K562 (cell line): ENCODE results near the gene NEDD9. TPM values are rescaled to one million over a fixed set of nuclear protein-coding genes. Genes with fewer than 3 reads are reported as not detected.
A peak's percentile ranks its signal among the peaks of the same experiment; 100 is the strongest.

Source experiments
- ATF7 ChIP-seq: fragments of 450-650 bp; IDR thresholded peaks from 2 replicates; pipeline ENCODE4 v1.7.1; 2014; ENCODE audit warnings: mild to moderate bottlenecking, moderate library complexity
- EGR1 ChIP-seq: fragments of 450-650 bp; conservative IDR thresholded peaks from 2 replicates; pipeline ENCODE4 v1.6.1; 2017; ENCODE audit warnings: mild to moderate bottlenecking
- JUND ChIP-seq, 2 experiments: IDR thresholded peaks; 2 replicates in 1 of 2; 3 replicates in 1 of 2; pipeline ENCODE4 v1.6.1; 2011; ENCODE audit warnings: borderline replicate concordance in 2 of 2, low read depth in 2 of 2, low read length in 2 of 2, improper control_type of control experiment in 1 of 2, missing biosample characterization in 1 of 2, missing genetic modification characterization in 1 of 2, missing genetic modification reagents in 1 of 2
- LEF1 ChIP-seq: fragments of 450-650 bp; IDR thresholded peaks from 2 replicates; pipeline ENCODE4 v1.6.1; 2016; ENCODE audit warnings: mild to moderate bottlenecking
- OTX1 ChIP-seq: fragments of 450-650 bp; formaldehyde crosslinking; IDR thresholded peaks from 2 replicates; pipeline ENCODE4 v1.4.0; 2022; ENCODE audit warnings: mild to moderate bottlenecking
- RNF2 ChIP-seq: sonication (generic); IDR thresholded peaks from 2 replicates; pipeline ENCODE4 v1.6.1; 2016
- TBP ChIP-seq: optimal IDR thresholded peaks from 2 replicates; pipeline ENCODE3; 2011; ENCODE audit warnings: low read depth, low read length, improper control_type of control experiment
- polyA plus RNA-seq, 8 experiments: library from polyadenylated mRNA; depleted of rRNA in 4 of 8; stranded (reverse) in 5 of 8; unstranded in 3 of 8; fragments of >200 nt; fragmentation: Nextera tagmentation in 2 of 8; fragmentation: Illumina TruSeq in 1 of 8; extraction: Ambion mirVana in 2 of 8; extraction: Trizol in 1 of 8; gene quantifications; 2 replicates each; pipeline versions ENCODE4 v1.2.1 to v1.2.3, GENCODE V29; 2011 to 2014; ENCODE audit warnings: inconsistent platforms in 1 of 8, missing spikeins in 1 of 8
- total RNA-seq, 7 experiments: library from RNA; depleted of rRNA in 6 of 7; stranded (reverse); fragments of >200 nt in 6 of 7; fragmentation: Illumina TruSeq in 2 of 7; extraction: Trizol in 2 of 7; gene quantifications; 2 replicates each; pipeline versions ENCODE4 v1.2.1 to v1.2.3, GENCODE V29; 2011 to 2021; ENCODE audit warnings: low replicate concordance in 1 of 7
- TF ChIP-seq, protein P1 (sequence below), 2 experiments: IDR thresholded peaks in 1 of 2; conservative IDR thresholded peaks in 1 of 2; 2 replicates each; pipeline ENCODE4 v1.6.1; 2016; ENCODE audit warnings: low read depth in 2 of 2, mild to moderate bottlenecking in 1 of 2, missing compliant biosample characterization in 1 of 2, missing genetic modification characterization in 1 of 2, moderate library complexity in 1 of 2
- TF ChIP-seq, protein P2 (sequence below): sonication (generic); IDR thresholded peaks from 2 replicates; pipeline ENCODE4 v1.6.1; 2016

Gene NEDD9
- total and polyA plus RNA-seq, 9 of the 15 experiments (the other 6 are each of a cell fraction or from before 2014, with no cell fraction given), result 0.04 to 0.18 (median 0.15) TPM; not detected in 6

GRCh38 chr6:11232193-11232769, at the start of gene NEDD9 (continued):
- TF ChIP-seq, protein P1, sequence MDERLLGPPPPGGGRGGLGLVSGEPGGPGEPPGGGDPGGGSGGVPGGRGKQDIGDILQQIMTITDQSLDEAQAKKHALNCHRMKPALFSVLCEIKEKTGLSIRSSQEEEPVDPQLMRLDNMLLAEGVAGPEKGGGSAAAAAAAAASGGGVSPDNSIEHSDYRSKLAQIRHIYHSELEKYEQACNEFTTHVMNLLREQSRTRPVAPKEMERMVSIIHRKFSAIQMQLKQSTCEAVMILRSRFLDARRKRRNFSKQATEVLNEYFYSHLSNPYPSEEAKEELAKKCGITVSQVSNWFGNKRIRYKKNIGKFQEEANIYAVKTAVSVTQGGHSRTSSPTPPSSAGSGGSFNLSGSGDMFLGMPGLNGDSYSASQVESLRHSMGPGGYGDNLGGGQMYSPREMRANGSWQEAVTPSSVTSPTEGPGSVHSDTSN (CRISPR knock-in tag; IDR thresholded peaks at IDR 0.05; ENCODE audit: low read depth), result no peak
- TF ChIP-seq, protein P1 (tag; conservative IDR thresholded peaks at IDR 0.05; ENCODE audit: low read depth), result 0 out of 2 replicates have a peak, but pooled peaks have one; percentile 15
- no peak for TF ChIP-seq OTX1 (CRISPR knock-in tag)
- no peak for TF ChIP-seq EGR1
- TF ChIP-seq, protein P2, sequence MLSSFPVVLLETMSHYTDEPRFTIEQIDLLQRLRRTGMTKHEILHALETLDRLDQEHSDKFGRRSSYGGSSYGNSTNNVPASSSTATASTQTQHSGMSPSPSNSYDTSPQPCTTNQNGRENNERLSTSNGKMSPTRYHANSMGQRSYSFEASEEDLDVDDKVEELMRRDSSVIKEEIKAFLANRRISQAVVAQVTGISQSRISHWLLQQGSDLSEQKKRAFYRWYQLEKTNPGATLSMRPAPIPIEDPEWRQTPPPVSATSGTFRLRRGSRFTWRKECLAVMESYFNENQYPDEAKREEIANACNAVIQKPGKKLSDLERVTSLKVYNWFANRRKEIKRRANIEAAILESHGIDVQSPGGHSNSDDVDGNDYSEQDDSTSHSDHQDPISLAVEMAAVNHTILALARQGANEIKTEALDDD, result peak; percentile 10; the same call in 1 of the 2 replicates
- TF ChIP-seq LEF1, result no peak
- peak; percentile 44 for TF ChIP-seq TBP
- TF ChIP-seq JUND (IDR thresholded peaks at IDR 0.05; ENCODE audit: borderline replicate concordance, low read depth, low read length), result peak; percentile 47; the same call in 1 of the 2 replicates
- no peak; the same call in 2 of the 3 replicates for TF ChIP-seq JUND (tag; IDR thresholded peaks at IDR 0.05; ENCODE audit: borderline replicate concordance, low read depth, low read length)
- TF ChIP-seq ATF7, result peak; percentile 67
- TF ChIP-seq RNF2, result no peak; the same call in 1 of the 2 replicates
